Naive thymus-derived CD4-positive, alpha-beta T cell (primary cell): Measurements from ENCODE around the gene ANKRD61. TPM values are rescaled to one million over a fixed set of nuclear protein-coding genes. Genes with fewer than 3 reads are reported as not detected.
A peak's percentile ranks its signal among the peaks of the same experiment; 100 is the strongest.
"Not testable (repeated sequence)": the region's sequence is repeated elsewhere in the genome, so short reads cannot be mapped to it uniquely, and the experiment has no call there.

ENCODE experiments used
- ATAC-seq: fragments of 150-1000 bp; cut with Tn5 transposase; 2 replicates; pipeline ENCODE4 v1.10.0; 2021; ENCODE audit warnings: mild to moderate bottlenecking, moderate library complexity
- CTCF ChIA-PET: fragments of 350-600 bp; sonication (Branson Sonifier 250); formaldehyde crosslinking; loops from one replicate; lab custom pipeline; 2021; ENCODE audit warnings: antibody characterized with exemption; lab: Charles Lee
- POLR2A ChIA-PET: fragments of 350-600 bp; sonication (Branson Sonifier 250); formaldehyde crosslinking; loops from one replicate; lab custom pipeline; 2021; ENCODE audit warnings: antibody characterized with exemption, inconsistent platforms; lab: Charles Lee
- DNase-seq, 9 donors: peaks; one replicate each; pipeline versions ENCODE4 v3.0.0 to v3.0.0-alpha.2; 2020 to 2022; ENCODE audit warnings: mixed read lengths in 1 of 9
- H3K27ac ChIP-seq: one replicate; pipeline ENCODE4 v1.7.0; 2013; ENCODE audit warnings: mild to moderate bottlenecking, low read depth, low read length, moderate library complexity
- H3K27me3 ChIP-seq, 2 donors: one replicate each; pipeline ENCODE4 v1.7.0; 2013; ENCODE audit warnings: low read length in 2 of 2, mild to moderate bottlenecking in 2 of 2, moderate library complexity in 2 of 2; ENCODE audit not compliant: control insufficient read depth in 2 of 2, insufficient read depth in 2 of 2
- H3K36me3 ChIP-seq, 3 experiments: 1 replicate in 2 of 3; 2 replicates in 1 of 3; pipeline ENCODE4 v1.7.0; 2013; ENCODE audit warnings: low read length in 3 of 3, mild to moderate bottlenecking in 3 of 3, moderate library complexity in 1 of 3; ENCODE audit not compliant: insufficient read depth in 3 of 3, control insufficient read depth in 2 of 3
- H3K4me1 ChIP-seq, 2 donors: one replicate each; pipeline ENCODE4 v1.7.0; 2013; ENCODE audit warnings: low read length in 2 of 2, mild to moderate bottlenecking in 2 of 2, moderate library complexity in 1 of 2; ENCODE audit not compliant: control insufficient read depth in 2 of 2, insufficient read depth in 2 of 2
- H3K4me3 ChIP-seq: 2 replicates; pipeline ENCODE4 v1.7.0; 2013; ENCODE audit warnings: mild to moderate bottlenecking, low read length
- H3K9me3 ChIP-seq, 3 experiments: 1 replicate in 2 of 3; 2 replicates in 1 of 3; pipeline ENCODE4 v1.7.0; 2013; ENCODE audit warnings: low read length in 3 of 3; ENCODE audit not compliant: control insufficient read depth in 2 of 3
- H3K27ac Mint-ChIP-seq, 9 donors: one replicate each; pipeline ENCODE4 v1.8.0; 2020 to 2022; ENCODE audit warnings: mixed read lengths in 9 of 9, mild to moderate bottlenecking in 8 of 9, moderate library complexity in 5 of 9, inconsistent platforms in 2 of 9
- H3K27me3 Mint-ChIP-seq, 5 donors: one replicate each; pipeline ENCODE4 v1.8.0; 2021 to 2022; ENCODE audit warnings: mixed read lengths in 5 of 5, mild to moderate bottlenecking in 1 of 5
- H3K36me3 Mint-ChIP-seq, 5 donors: one replicate each; pipeline ENCODE4 v1.8.0; 2020 to 2022; ENCODE audit warnings: mixed read lengths in 5 of 5, mild to moderate bottlenecking in 3 of 5, inconsistent platforms in 1 of 5
- H3K4me1 Mint-ChIP-seq, 7 donors: one replicate each; pipeline ENCODE4 v1.8.0; 2020 to 2022; ENCODE audit warnings: mixed read lengths in 7 of 7, mild to moderate bottlenecking in 3 of 7, inconsistent platforms in 1 of 7
- H3K4me3 Mint-ChIP-seq, 10 donors: one replicate each; pipeline ENCODE4 v1.8.0; 2020 to 2022; ENCODE audit warnings: mild to moderate bottlenecking in 10 of 10, mixed read lengths in 10 of 10, moderate library complexity in 6 of 10, inconsistent platforms in 2 of 10
- H3K9me3 Mint-ChIP-seq, 11 donors: one replicate each; pipeline ENCODE4 v1.8.0; 2020 to 2022; ENCODE audit warnings: mixed read lengths in 11 of 11, mild to moderate bottlenecking in 4 of 11, inconsistent platforms in 1 of 11, moderate library complexity in 1 of 11
- intact Hi-C, 2 donors: fragments of 100-400 bp; cut with micrococcal nuclease; formaldehyde crosslinking; loops; one replicate each; pipeline ENCODE4 v1.15.1; 2023
- polyA plus RNA-seq, 2 donors: library from polyadenylated mRNA; unstranded; fragments of 300-500 nt; fragmentation: Illumina TruSeq; gene quantifications; one replicate each; pipeline ENCODE4 v1.2.3, GENCODE V29; 2021
- total RNA-seq, 6 experiments: library from RNA in 5 of 6; stranded (reverse) in 5 of 6; gene quantifications; 1 replicate in 5 of 6; 2 replicates in 1 of 6; pipeline ENCODE4 v1.2.3 and lab custom pipeline; 2021 to 2026

The ANKRD61 gene
- total and polyA plus RNA-seq, 7 experiments from 2014 or later: 0.29 to 0.50 TPM; not detected in 5

DNA sequence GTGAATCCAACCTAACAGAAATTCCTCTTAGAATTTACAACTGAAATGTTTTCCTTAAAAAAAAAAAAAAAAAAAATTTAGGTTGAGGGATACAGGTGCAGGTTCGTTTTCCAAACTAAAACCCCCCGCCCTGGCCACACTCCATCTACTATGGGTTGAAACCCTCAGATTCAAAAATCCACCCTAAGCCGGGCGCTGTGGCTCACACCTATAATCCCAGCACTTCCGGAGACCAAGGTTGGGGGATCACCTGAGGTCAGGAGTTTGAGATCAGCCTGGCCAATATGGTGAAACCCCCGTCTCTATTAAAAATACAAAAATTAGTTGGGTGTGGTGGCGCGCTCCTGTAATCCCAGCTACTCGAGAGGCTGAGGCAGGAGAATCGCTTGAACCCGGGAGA lies 28.8 kb downstream of the ANKRD61 start:
- peaks cover 9 to 14% of the 10 kb centered on the region in 2 donors for H3K4me1 ChIP-seq
- DNase-seq, ATAC-seq, H3K27me3 ChIP-seq, H3K27ac ChIP-seq, H3K27me3 Mint-ChIP-seq, H3K9me3 Mint-ChIP-seq, intact Hi-C loops, H3K36me3 ChIP-seq, POLR2A ChIA-PET, H3K9me3 ChIP-seq, H3K36me3 Mint-ChIP-seq, H3K4me3 ChIP-seq: not testable (repeated sequence)
- CTCF ChIA-PET: interaction anchor here (0.6 kb wide), 1 partner anchor 47 kb away, joined by 3 read pairs; no protein-coding TSS in a partner anchor
- Mint-ChIP-seq H3K4me1 (peaks cover 21 to 31% (median 29%) of the 10 kb centered on the region in 7 donors), H3K4me3 (peak overlapping the region in 4 of 10 donors; percentile 92 to 97 (median 94)), H3K27ac (peak overlapping the region in 3 of 9 donors; percentile 93 to 97 (median 95))

DNA sequence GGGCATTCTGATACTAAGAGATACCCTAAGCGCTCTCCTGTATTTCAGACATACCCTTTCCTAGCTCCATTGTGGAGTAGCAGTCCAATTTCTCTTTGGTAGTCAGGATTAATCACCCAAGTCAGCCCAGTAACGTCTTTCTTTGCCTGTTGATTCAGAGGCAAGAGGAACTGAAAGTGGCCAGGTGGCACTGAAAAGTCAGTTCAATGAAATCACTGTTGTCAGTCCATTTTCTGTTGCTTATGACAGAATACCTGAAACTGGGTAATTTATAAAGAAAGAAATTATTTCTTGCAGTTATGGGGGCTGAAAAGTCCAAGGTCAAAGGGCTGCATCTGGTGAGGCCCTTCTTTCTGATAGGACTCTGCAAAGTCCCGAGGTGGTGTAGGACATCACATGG lies 40.2 kb downstream of the ANKRD61 start:
- intact Hi-C loops: no loop called here
- no peak overlapping the region for H3K27ac ChIP-seq
- ATAC-seq: no peak
- DNase-seq: no peak
- CTCF ChIA-PET: no interaction called here
- H3K9me3 ChIP-seq: no peaks in the 10 kb centered on the region
- H3K4me1 ChIP-seq: no peaks in the 10 kb centered on the region
- H3K27me3 ChIP-seq: no peaks in the 10 kb centered on the region
- no peaks in the 10 kb centered on the region for H3K36me3 Mint-ChIP-seq
- no peaks in the 10 kb centered on the region for H3K36me3 ChIP-seq
- no peaks in the 10 kb centered on the region for H3K9me3 Mint-ChIP-seq
- H3K4me3 Mint-ChIP-seq: no peak overlapping the region
- no peak overlapping the region for H3K4me3 ChIP-seq
- POLR2A ChIA-PET: no interaction called here
- H3K27ac Mint-ChIP-seq: no peak overlapping the region
- H3K27me3 Mint-ChIP-seq: peaks cover 0 to 2% (median 0%) of the 10 kb centered on the region in 5 donors
- no peaks in the 10 kb centered on the region for H3K4me1 Mint-ChIP-seq

DNA sequence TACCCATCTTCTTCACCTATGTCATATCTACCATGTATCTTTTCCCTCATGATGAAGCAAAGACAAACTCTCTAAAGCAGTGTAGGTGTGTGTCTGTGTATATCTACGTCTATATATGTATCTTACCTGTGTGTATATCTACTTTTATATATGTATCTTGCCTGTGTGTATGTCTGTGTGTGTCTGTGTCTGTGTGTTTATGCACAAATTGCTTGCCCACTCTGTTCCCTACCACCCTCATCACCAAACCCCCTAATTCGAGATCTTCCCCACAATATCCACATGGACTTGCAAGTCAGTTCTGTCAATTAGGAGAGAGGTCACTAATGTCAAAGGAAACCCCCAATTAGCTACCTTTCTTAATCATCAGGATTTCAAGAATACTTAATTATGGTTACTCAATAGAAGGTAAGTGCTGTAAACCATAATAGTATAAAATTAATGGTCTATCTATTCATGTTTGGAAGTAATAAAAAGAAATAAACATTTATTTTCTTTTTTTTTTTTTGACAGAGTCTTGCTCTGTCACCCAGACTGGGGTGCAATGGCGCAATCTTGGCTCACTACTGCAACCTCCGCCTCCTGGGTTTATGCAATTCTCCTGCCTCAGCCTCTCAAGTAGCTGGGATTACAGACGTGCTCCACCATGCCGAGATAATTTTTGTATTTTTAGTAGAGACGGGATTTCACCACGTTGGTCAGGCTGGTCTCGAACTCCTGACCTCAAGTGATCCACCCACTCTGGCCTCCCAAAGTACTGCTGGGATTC lies 43.6 kb downstream of the ANKRD61 start:
- Histone ChIP-seq H3K27ac (no peak overlapping the region), H3K4me3 (no peak overlapping the region), H3K4me1 (no peaks in the 10 kb centered on the region), H3K27me3 (no peaks in the 10 kb centered on the region), H3K9me3 (no peaks in the 10 kb centered on the region), H3K36me3 (no peaks in the 10 kb centered on the region)
- peaks cover 0 to 2% (median 0%) of the 10 kb centered on the region in 5 donors for H3K27me3 Mint-ChIP-seq
- peaks cover 0 to 4% (median 0%) of the 10 kb centered on the region in 7 donors for H3K4me1 Mint-ChIP-seq
- no peaks in the 10 kb centered on the region for H3K36me3 Mint-ChIP-seq
- H3K4me3 Mint-ChIP-seq: no peak overlapping the region
- intact Hi-C loops: no loop called here
- no peak overlapping the region for H3K27ac Mint-ChIP-seq
- DNase-seq (no peak), ATAC-seq (no peak)
- no peaks in the 10 kb centered on the region for H3K9me3 Mint-ChIP-seq
- ChIA-PET POLR2A (interaction anchor here (0.6 kb wide), 1 partner anchor 349 kb away, joined by 3 read pairs; no protein-coding TSS in a partner anchor), CTCF (no interaction called here)

DNA sequence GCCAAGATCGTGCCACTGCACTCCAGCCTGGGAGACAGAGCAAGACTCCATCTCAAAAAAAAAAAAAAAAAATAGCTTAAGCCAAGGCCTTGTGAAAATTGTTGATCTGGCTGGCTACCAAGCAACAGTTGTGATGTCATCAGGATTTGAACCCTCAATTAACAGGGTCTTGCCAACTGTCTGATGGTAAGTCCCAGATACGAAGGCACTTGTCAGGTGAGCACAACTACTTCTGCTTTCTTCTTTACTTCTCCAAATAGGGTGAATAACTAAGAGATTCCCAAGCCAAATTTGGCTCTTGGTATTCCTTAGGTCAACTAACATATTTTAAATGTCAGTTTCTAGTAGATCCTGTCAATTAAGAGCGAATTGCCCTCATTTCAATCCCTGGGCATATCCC lies 47.4 kb downstream of the ANKRD61 start:
- intact Hi-C loops: no loop called here
- Histone ChIP-seq H3K9me3 (no peaks in the 10 kb centered on the region), H3K4me1 (peaks cover 0 to 7% of the 10 kb centered on the region in 2 donors), H3K4me3 (no peak overlapping the region), H3K27me3 (no peaks in the 10 kb centered on the region), H3K36me3 (no peaks in the 10 kb centered on the region), H3K27ac (no peak overlapping the region)
- ChIA-PET POLR2A (no interaction called here), CTCF (no interaction called here)
- Mint-ChIP-seq H3K36me3 (no peaks in the 10 kb centered on the region), H3K9me3 (no peaks in the 10 kb centered on the region), H3K4me1 (peaks cover 0 to 14% (median 6%) of the 10 kb centered on the region in 7 donors), H3K4me3 (no peak overlapping the region), H3K27ac (no peak overlapping the region), H3K27me3 (no peaks in the 10 kb centered on the region)
- no peak for DNase-seq
- ATAC-seq: no peak

DNA sequence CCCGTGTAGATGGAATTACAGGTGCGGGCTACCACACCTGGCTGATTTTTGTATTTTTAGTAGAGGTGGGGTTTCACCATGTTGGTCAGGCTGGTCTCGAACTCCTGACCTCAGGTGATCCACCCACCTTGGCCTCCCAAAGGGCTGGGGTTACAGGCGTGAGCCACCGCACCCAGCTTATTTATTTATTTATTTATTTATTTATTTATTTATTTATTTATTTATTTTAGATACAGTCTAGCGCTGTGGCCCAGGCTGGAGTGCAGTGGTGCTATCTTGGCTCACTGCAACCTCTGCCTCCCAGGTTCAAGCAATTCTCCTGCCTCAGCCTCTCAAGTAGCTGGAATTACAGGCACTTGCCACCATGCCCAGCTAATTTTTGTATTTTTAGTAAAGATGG lies 51.9 kb downstream of the ANKRD61 start:
- CTCF ChIA-PET, H3K9me3 Mint-ChIP-seq, ATAC-seq, H3K4me1 ChIP-seq, H3K9me3 ChIP-seq, H3K36me3 Mint-ChIP-seq, H3K27ac ChIP-seq, H3K36me3 ChIP-seq, DNase-seq, H3K4me3 Mint-ChIP-seq, H3K27me3 Mint-ChIP-seq, H3K27me3 ChIP-seq, H3K4me3 ChIP-seq, intact Hi-C loops: not testable (repeated sequence)
- H3K4me1 Mint-ChIP-seq: peaks cover 0 to 10% (median 6%) of the 10 kb centered on the region in 7 donors
- peak overlapping the region in 1 of 9 donors; percentile 5 for H3K27ac Mint-ChIP-seq
- POLR2A ChIA-PET: interaction anchor here (0.6 to 0.7 kb wide), 2 partner anchors 24 to 1024 kb away, joined by 3 read pairs; no protein-coding TSS in a partner anchor

Other genes with a start within 250 kb of the ANKRD61 start
- gene RNF216, start 249.7 kb upstream of the ANKRD61 start, total RNA-seq: 100 to 1,000 TPM in 2 of 5 experiments, 10 to 100 TPM in 3; 41.7 to 103 (median 91.2) TPM
- gene RNF216, start 249.7 kb upstream of the ANKRD61 start, polyA plus RNA-seq: 10 to 100 TPM; 29.2 to 51.3 TPM
- gene OCM, start 150.6 kb upstream of the ANKRD61 start, total RNA-seq: 10 to 100 TPM in 2 of 5 experiments, 1 to 10 TPM in 2, under 1 TPM in 1; 0.80 to 17.9 (median 7.7) TPM
- 1 to 10 TPM; 2.3 to 2.9 TPM for gene OCM, start 150.6 kb upstream of the ANKRD61 start, polyA plus RNA-seq
- gene CCZ1, start 132.6 kb upstream of the ANKRD61 start, total RNA-seq: 10 to 100 TPM; 65.2 to 83.6 (median 75.6) TPM
- gene CCZ1, start 132.6 kb upstream of the ANKRD61 start, polyA plus RNA-seq: 10 to 100 TPM; 39.4 to 43.2 TPM
- under 1 TPM in 1 of 5 experiments, not detected in 4; 0.41 TPM for gene RSPH10B, start 60.7 kb upstream of the ANKRD61 start, total RNA-seq
- gene RSPH10B, start 60.7 kb upstream of the ANKRD61 start, polyA plus RNA-seq: not detected
- gene PMS2, start 22.3 kb upstream of the ANKRD61 start, total RNA-seq: 10 to 100 TPM; 12.5 to 26.3 (median 23.5) TPM
- gene PMS2, start 22.3 kb upstream of the ANKRD61 start, polyA plus RNA-seq: 10 to 100 TPM in 1 of 2 donors, 1 to 10 TPM in 1; 8.4 to 18.6 TPM
- gene AIMP2, start 22.1 kb upstream of the ANKRD61 start, total RNA-seq: 10 to 100 TPM in 3 of 5 experiments, 1 to 10 TPM in 2; 5.0 to 37.9 (median 11.8) TPM
- gene AIMP2, start 22.1 kb upstream of the ANKRD61 start, polyA plus RNA-seq: 10 to 100 TPM; 17.8 to 25.9 TPM
- gene EIF2AK1, start 27.8 kb downstream of the ANKRD61 start, total RNA-seq: 100 to 1,000 TPM in 1 of 5 experiments, 10 to 100 TPM in 4; 58.6 to 111 (median 66.8) TPM
- gene EIF2AK1, start 27.8 kb downstream of the ANKRD61 start, polyA plus RNA-seq: 10 to 100 TPM; 72.4 to 79.4 TPM
- 10 to 100 TPM; 17.5 to 27.7 (median 18.1) TPM for gene USP42, start 73.6 kb downstream of the ANKRD61 start, total RNA-seq
- gene USP42, start 73.6 kb downstream of the ANKRD61 start, polyA plus RNA-seq: 10 to 100 TPM in 1 of 2 donors, 1 to 10 TPM in 1; 7.4 to 18.0 TPM
- 1 to 10 TPM in 4 of 5 experiments, under 1 TPM in 1; 0.99 to 9.5 (median 3.6) TPM for gene CYTH3, start 241.2 kb downstream of the ANKRD61 start, total RNA-seq
- 1 to 10 TPM; 1.5 to 2.1 TPM for gene CYTH3, start 241.2 kb downstream of the ANKRD61 start, polyA plus RNA-seq